NCI-H524 treated with DMSO at 0.1 percent for 48 hours (cell line): ENCODE measurements around the gene SPANXN4.

ENCODE experiments used
- DNase-seq: peaks from one replicate; lab custom pipeline; 2025; lab: John Stamatoyannopoulos, UW

The SPANXN4 gene

GRCh38 chrX:143025628-143026027 is at the start of gene SPANXN4:
Gene SPANXN4 (plus strand): TSS chrX:143025928. CDS start chrX:143026015, 87 bp downstream.
- DNase-seq = no peak

- no peak for DNase-seq
Measured at GRCh38 chrX:142977128-142977914, 48.4 kb upstream of the SPANXN4 start.

GRCh38 chrX:142978130-142978684 is 47.5 kb upstream of the SPANXN4 start:
- DNase-seq = no peak

- no peak for DNase-seq
Measured at GRCh38 chrX:142982679-142983078, 43.0 kb upstream of the SPANXN4 start.

GRCh38 chrX:142994988-142995387 is 30.7 kb upstream of the SPANXN4 start:
- no peak for DNase-seq

- DNase-seq = no peak
Measured at GRCh38 chrX:142998447-142999198, 27.1 kb upstream of the SPANXN4 start.

GRCh38 chrX:142999199-142999701 is 26.5 kb upstream of the SPANXN4 start:
- DNase-seq = no peak

- DNase-seq = no peak
Measured at GRCh38 chrX:143002206-143002605, 23.5 kb upstream of the SPANXN4 start.

GRCh38 chrX:143017272-143017671 is 8.5 kb upstream of the SPANXN4 start:
- DNase-seq = no peak

- DNase-seq = peak; percentile 12
Measured at GRCh38 chrX:143027275-143027674, 1.5 kb downstream of the SPANXN4 start.

GRCh38 chrX:143047511-143047910 is 21.8 kb downstream of the SPANXN4 start:
- no peak for DNase-seq

GRCh38 chrX:143058120-143058519 is 32.4 kb downstream of the SPANXN4 start:
- DNase-seq = no peak

- no peak for DNase-seq
Measured at GRCh38 chrX:143081231-143081630, 55.5 kb downstream of the SPANXN4 start.

- DNase-seq = no peak
Measured at GRCh38 chrX:143082537-143082936, 56.8 kb downstream of the SPANXN4 start.
